Measurements from ENCODE around the gene HBB. TPM values are rescaled to one million over a fixed set of nuclear protein-coding genes. Genes with fewer than 3 reads are reported as not detected.

HBB gene
- polyA plus RNA-seq, 1 donor from 2014 or later, result not detected

DNA sequence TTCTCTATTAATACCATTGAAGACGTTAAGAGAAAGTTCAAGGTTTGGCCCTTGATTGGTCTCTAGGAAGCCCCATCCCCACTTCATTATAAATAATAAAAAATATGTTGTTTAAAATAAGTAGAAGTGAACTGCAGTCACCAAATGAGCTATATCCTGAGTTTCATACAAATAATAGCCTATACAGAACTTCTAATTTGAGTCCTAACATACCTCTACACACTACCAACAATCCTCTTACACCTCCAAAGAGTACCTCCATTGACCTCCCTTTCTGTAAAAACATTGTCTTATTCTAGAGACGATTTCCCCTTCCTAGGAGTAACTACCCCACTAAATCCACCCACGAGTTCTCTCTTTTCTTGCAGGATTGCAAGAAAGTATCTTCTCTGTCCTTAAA lies 14.6 kb upstream of the HBB start:
- Histone ChIP-seq H4K20me1 (ENCODE audit: insufficient read depth) (no peaks in the 10 kb centered on the region), H3K9me3 (ENCODE audit: low read length) (no peaks in the 10 kb centered on the region), H3K9me2 (ENCODE audit: insufficient read depth, low read length) (no peaks in the 10 kb centered on the region), H3K9ac (ENCODE audit: low read length) (no peak overlapping the region), H3K36me3 (ENCODE audit: insufficient read depth, low read length) (no peaks in the 10 kb centered on the region), H3K27me3 (ENCODE audit: insufficient read depth, low read depth, low read length) (no peaks in the 10 kb centered on the region), H3K79me2 (replicated peaks; ENCODE audit: insufficient read depth, low read length) (no peaks in the 10 kb centered on the region), H3K4me3 (ENCODE audit: low read length) (no peak overlapping the region), H3F3A (ENCODE audit: insufficient read depth, low read length, poor library complexity, severe bottlenecking) (no peaks in the 10 kb centered on the region), H3K27ac (ENCODE audit: low read length) (no peak overlapping the region), H3K4me2 (ENCODE audit: low read length) (no peak overlapping the region), H2AFZ (ENCODE audit: low read depth, low read length) (no peak overlapping the region)
- TF ChIP-seq CTCF (IDR thresholded peaks at IDR 0.05; ENCODE audit: poor library complexity, severe bottlenecking), result no peak
- no peak for TF ChIP-seq EP300 (conservative IDR thresholded peaks at IDR 0.05; ENCODE audit: poor library complexity, severe bottlenecking)
- TF ChIP-seq POLR2AphosphoS5 (IDR thresholded peaks at IDR 0.05), result no peak
- no peak for TF ChIP-seq SMC3 (conservative IDR thresholded peaks at IDR 0.05; ENCODE audit: poor library complexity)
- no peak for TF ChIP-seq MXI1 (conservative IDR thresholded peaks at IDR 0.05; ENCODE audit: poor library complexity, severe bottlenecking)
- TF ChIP-seq TAF1 (IDR thresholded peaks at IDR 0.05; ENCODE audit: low read depth), result no peak
- no peak for TF ChIP-seq EZH2 (IDR thresholded peaks at IDR 0.05; ENCODE audit: borderline replicate concordance, insufficient read depth, low read length, poor library complexity, severe bottlenecking)
- TF ChIP-seq, protein P1, sequence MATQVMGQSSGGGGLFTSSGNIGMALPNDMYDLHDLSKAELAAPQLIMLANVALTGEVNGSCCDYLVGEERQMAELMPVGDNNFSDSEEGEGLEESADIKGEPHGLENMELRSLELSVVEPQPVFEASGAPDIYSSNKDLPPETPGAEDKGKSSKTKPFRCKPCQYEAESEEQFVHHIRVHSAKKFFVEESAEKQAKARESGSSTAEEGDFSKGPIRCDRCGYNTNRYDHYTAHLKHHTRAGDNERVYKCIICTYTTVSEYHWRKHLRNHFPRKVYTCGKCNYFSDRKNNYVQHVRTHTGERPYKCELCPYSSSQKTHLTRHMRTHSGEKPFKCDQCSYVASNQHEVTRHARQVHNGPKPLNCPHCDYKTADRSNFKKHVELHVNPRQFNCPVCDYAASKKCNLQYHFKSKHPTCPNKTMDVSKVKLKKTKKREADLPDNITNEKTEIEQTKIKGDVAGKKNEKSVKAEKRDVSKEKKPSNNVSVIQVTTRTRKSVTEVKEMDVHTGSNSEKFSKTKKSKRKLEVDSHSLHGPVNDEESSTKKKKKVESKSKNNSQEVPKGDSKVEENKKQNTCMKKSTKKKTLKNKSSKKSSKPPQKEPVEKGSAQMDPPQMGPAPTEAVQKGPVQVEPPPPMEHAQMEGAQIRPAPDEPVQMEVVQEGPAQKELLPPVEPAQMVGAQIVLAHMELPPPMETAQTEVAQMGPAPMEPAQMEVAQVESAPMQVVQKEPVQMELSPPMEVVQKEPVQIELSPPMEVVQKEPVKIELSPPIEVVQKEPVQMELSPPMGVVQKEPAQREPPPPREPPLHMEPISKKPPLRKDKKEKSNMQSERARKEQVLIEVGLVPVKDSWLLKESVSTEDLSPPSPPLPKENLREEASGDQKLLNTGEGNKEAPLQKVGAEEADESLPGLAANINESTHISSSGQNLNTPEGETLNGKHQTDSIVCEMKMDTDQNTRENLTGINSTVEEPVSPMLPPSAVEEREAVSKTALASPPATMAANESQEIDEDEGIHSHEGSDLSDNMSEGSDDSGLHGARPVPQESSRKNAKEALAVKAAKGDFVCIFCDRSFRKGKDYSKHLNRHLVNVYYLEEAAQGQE (IDR thresholded peaks at IDR 0.05; ENCODE audit: borderline replicate concordance), result no peak

DNA sequence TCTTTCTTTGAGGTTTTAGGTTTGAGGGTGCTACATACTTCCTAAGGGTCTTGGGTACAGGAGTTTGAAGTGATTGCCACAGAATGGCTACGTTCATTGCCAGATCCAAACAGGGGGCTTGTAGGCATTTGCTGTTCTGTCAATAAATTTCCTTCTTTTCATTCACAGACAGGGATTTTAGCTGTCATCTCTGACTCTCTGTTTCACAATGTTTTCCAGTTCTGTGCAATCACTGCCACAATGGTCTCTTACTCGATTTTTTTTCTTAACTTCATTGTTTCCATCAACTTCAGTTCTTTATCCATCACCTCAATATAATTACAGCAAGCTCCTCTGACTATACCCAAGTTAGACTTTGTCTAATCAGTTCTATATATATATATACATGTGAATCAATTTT lies 13.6 kb upstream of the HBB start:
- Histone ChIP-seq H3K27ac (ENCODE audit: low read length) (no peak overlapping the region), H3K4me2 (ENCODE audit: low read length) (no peak overlapping the region), H3K36me3 (ENCODE audit: insufficient read depth, low read length) (no peaks in the 10 kb centered on the region), H4K20me1 (ENCODE audit: insufficient read depth) (no peaks in the 10 kb centered on the region), H3K79me2 (replicated peaks; ENCODE audit: insufficient read depth, low read length) (no peaks in the 10 kb centered on the region), H3K9me2 (ENCODE audit: insufficient read depth, low read length) (no peaks in the 10 kb centered on the region), H3F3A (ENCODE audit: insufficient read depth, low read length, poor library complexity, severe bottlenecking) (no peaks in the 10 kb centered on the region), H3K4me3 (ENCODE audit: low read length) (no peak overlapping the region), H3K27me3 (ENCODE audit: insufficient read depth, low read depth, low read length) (no peaks in the 10 kb centered on the region), H3K9me3 (ENCODE audit: low read length) (no peaks in the 10 kb centered on the region), H2AFZ (ENCODE audit: low read depth, low read length) (no peak overlapping the region), H3K9ac (ENCODE audit: low read length) (no peak overlapping the region)
- no peak for TF ChIP-seq CTCF (IDR thresholded peaks at IDR 0.05; ENCODE audit: poor library complexity, severe bottlenecking)

Measured in neural cell (in vitro differentiated cells).